HG03457 (cell line): Measurements from ENCODE around the gene P3H2.
A peak's percentile ranks its signal among the peaks of the same experiment; 100 is the strongest.

Source experiments
- ATAC-seq: cut with Tn5 transposase; IDR thresholded peaks from one replicate; pipeline ENCODE4 v1.9.1; 2021; ENCODE audit warnings: moderate number of reproducible peaks; ENCODE audit not compliant: unreplicated experiment

P3H2 gene

GRCh38 chr3:190056742-190057141 is 64.0 kb downstream of the P3H2 start:
- ATAC-seq: no peak

DNA sequence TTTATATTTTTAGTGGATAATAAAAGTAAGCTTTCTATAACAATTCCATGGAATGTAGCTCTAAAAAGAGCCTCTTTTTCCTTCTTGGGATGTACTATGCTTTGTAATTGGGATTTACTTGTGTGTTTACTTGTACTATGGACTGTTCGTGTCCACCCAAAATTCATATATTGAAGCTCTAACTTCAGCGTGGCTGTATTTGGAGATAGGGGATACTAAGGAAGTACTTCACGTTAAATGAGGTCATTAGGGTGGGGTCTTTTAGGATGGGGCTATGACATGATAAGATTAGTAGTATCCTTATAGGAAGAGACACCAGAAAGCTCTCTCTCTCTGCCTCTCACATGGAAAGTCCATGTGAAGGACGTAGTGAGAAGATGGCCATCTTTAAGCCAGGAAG is 64.9 kb downstream of the P3H2 start:
- ATAC-seq: no peak

DNA sequence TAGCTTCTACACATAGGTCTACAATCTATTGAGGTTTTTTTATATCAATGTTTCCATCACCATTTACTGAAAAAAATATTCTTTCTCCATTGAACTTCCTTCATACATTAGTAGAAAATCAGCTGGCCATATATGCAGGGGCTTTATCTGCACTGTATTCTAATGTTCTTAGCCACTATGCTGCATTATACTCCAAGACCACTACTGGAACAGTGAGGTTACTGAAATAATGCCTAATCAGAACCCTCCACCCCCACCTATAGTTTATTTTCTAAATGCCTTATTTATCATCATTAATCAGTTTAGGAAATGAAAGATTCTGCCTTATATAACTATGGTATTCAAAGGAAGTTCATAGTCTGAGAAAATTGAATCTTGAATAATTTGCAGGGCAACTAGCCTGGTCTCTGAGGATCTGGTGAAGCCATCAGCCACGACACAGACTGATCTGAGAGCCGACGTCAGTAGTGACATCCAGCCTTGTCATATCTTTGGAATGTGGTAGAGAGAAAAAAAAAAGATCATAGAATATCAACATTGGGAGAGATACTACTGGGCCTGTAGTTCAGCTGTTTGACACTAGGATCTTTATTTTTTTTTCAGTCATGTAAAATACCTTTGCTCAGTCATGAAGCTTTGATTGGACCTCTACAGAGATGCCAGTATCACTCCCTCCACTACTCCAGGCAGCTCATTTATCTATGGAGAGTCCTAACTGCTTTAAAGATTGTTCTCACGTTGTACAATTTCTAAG is 66.6 kb downstream of the P3H2 start:
- no peak for ATAC-seq

- ATAC-seq: no peak
These were observed 69.1 kb downstream of the P3H2 start for GRCh38 chr3:190051641-190052040.

DNA sequence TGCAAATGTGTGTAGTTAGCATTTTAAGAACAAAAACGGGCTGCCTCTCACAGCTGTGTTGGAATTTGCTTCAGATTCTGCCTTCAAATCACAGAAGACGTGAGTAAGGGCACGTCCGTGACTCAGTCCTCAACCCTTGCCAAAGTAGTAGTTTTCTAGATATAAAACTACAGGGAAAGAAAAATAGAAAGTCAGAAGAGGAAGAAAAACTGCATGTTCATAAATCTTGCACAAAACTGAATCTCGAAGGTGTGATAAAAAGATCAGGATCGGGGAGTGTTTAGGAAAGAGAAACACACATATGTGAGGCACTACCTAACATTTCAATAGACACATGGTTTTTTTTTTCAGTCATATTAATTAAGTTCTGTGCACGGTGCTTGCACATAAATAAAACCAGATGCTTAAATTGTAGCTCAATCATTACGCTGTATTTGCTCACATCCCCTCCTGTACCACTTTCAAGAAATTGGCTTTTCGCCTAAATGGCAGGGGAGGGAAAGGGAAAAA is 71.7 kb downstream of the P3H2 start:
- ATAC-seq: no peak

GRCh38 chr3:190044974-190045373 is 75.7 kb downstream of the P3H2 start:
- ATAC-seq: no peak

GRCh38 chr3:190044142-190044541 is 76.6 kb downstream of the P3H2 start:
- no peak for ATAC-seq

DNA sequence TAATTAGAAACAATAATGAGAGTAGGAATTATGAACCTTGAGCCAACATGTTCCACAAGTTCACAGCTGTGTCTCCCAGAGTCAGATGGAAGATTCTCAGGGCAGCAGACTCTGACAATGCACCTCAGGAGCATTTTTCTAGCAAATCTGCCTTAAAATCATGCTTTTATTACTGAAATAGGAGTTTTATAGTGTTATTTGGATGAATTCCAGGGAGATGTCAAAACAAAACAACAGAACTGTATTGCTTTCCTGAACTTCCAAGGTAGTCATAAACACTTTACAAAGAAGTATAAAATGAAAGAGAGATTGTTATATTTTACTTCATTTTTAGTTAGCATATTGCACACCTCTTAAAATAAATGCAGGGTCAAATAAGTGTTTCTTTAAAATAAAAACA is 77.0 kb downstream of the P3H2 start:
- ATAC-seq: no peak

- no peak for ATAC-seq
These were observed 78.1 kb downstream of the P3H2 start for GRCh38 chr3:190042558-190042957.

- ATAC-seq: no peak
These were observed 79.2 kb downstream of the P3H2 start for GRCh38 chr3:190041333-190042041.

- ATAC-seq: no peak
These were observed 80.6 kb downstream of the P3H2 start for GRCh38 chr3:190040145-190040544.

DNA sequence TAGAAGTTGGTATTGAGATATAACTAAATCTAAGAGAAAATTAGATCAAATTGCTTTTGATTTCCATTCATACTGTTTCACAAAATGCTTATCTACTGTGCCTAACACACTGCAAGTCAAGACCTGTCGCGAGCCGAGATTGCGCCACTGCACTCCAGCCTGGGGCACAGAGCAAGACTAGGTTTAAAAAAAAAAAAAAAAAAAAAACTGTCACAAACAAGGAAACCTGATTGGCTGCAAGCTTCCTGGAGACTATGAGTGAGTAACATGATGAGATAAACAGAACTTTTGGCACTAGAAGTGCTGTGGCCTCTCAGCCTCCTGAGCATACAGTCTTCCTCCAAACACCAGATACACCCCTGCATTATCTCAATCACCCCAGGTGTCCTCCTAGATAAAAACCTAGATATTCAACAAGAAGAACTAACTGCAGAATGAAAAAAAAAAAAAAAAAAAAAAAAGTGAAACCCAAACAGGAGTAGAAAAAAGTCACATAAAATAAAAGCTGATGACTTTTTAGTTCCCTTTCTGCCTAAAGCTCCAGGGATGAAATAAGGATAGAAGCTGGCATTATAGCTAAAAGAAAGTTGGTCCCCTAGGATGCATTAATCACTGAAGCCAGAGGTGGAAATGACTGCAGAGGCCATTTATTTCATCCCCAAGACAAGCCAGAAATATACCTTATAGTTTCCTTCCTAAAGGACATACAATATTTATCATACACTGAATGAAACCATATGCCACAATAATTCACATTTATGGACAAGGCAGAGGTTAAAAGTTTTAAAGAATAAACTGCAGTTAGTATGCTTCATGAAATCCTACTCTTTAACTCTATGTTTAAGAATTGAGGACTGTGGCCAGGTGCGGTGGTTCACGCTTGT is 82.4 kb downstream of the P3H2 start:
- ATAC-seq: no peak

DNA sequence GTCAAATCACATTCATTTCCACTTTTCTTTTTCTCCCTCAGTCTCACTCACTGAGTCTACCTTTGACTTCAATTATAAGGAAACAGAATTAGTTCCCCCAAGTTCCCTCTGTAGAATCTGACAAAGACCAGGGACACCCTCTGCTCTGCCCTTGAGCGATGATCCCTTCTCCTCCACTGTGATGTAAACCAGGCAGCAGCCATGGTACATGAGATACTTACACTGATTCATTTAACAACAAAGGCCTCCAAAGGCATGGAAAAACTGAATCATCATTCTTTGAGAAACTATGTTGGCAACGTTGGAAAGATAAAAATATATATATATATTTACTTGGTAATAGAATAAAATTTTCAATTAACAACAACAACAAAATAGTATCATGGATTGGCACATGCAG is 84.1 kb downstream of the P3H2 start:
- no peak for ATAC-seq

DNA sequence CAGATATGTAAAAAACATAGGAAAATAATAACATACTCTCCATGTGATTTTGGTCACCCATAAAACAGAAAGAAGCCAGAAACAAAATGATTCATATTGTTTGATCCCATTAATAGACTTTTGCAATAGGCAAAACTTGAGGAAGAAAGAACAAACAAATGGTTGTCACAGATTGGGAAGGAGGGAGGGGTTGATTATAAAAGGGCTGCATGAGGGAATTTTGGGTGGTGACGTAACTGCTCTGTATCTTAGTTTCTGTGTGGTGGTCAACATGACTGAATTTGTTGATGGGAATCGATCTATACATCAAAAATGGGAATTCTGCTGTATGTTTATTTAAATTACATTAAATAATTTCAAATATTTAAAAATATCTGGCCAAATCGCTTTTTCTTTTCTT is 86.3 kb downstream of the P3H2 start:
- ATAC-seq: no peak

DNA sequence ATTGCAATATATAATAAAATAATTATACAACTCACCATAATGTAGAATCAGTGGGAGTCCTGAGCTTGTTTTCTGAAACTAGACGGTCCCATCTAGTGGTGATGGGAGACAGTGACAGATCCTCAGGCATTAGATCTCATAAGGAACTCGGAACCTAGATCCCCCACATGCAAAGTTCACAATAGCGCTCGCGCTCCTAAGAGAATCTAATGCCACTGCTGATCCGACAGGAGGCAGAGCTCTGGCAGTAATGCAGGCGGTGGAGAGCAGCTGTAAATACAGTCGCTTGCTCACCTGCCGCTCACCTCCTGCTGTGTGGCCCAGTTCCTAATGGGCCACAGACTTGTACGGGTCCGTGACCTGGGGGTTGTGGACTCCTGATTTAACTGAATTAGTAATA is 87.8 kb downstream of the P3H2 start:
- ATAC-seq: no peak

DNA sequence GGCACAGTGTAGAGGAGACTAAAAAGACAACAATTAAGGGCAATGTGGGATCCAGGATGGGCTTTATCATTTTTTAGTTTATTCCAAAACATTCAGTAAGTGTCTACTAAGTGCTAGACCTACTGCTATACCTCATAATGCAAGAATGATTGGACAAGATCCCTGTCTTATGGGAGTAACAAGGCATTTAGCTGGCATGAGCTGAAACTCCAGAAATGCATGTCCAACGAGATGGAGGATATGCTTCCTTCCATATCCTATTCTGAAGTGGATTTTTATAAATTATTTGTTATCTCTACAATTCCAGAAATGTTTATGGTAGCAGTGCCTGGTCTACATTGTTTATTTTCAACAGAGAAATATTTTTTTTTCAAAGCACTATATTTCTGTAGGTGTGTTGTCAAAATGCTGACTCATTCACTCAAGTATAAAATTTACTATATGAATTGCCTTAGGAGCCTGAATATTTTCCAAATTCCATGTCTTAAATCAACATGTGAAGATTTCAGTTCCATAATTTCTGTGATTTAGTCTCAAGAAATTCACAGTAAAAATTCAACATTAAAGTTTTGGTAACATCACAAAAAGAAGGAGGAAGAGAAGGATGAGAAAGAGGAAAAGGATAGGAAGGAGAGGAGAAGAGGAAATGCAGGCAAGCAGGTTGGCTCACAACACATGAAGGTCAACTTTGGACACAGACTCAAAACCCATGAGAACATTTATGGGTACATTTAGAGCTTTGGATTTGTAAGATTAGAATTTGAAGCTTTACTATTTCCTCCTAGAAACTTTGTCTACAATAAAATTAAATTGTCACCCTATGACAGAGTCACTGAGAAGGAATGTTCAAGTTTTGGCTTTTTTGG is 88.6 kb downstream of the P3H2 start:
- no peak for ATAC-seq

DNA sequence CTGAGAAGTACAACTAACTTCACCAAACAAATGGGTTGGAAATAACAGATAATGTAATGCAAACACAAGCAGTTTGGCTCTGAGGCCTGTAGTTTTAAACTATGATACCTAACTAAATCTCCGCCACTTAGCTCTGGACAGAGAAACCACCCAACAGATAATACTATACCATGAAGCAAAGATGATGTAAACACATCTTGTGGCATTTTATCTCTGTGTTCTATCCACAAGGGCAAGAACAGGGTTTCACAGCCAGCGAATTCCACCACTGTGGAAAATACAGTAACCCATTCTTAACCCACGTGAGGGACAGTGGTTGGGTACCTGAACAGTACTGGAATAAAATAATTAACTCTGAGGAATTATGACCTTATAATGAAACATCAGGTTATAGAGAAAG is 93.6 kb downstream of the P3H2 start:
- no peak for ATAC-seq

DNA sequence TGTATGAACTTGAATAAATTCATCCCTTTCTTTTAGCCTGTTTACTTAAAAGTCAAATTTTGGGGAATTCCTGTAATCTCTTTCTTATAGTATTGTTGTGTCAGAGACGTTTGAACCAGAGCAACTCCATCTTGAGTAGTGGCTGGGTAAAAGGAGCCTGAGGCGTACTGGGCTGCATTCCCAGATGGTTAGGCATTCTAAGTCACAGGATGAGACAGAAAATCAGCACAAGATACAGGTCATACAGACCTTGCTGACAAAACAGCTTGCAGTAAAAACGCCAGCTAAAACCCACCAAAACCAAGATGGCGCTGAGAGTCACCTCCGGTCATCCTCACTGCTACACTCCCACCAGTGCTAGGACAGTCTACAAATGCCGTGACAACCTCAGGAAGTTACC is 94.5 kb downstream of the P3H2 start:
- no peak for ATAC-seq

DNA sequence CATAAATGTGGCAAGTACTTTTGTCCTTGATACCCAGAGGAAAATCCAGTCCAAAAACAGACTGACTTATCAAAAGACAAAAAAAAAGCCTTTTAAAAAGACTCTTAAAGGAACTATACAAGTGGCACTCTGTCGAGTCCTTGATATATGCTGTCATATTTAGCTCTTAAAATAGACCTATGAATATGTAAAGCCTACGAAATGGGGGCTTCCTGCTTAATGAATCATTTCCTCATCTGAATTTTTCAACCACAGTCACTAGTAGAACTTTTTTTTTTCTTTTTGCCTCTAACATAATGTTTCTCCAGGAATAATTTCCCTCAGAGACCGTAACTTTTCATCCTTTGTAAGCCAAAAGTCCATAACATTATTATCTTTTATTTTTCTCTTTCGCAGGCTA is 95.8 kb downstream of the P3H2 start:
- ATAC-seq: peak; percentile 79

GRCh38 chr3:190019844-190020243 is 100.9 kb downstream of the P3H2 start:
- ATAC-seq: no peak

GRCh38 chr3:190019006-190019405 is 101.7 kb downstream of the P3H2 start:
- no peak for ATAC-seq
